Sigmoid colon (tissue), 7 donors: Measurements from ENCODE around the gene HS6ST2. TPM values are rescaled to one million over a fixed set of nuclear protein-coding genes. Genes with fewer than 3 reads are reported as not detected.
"Not testable (repeated sequence)": the region's sequence is repeated elsewhere in the genome, so short reads cannot be mapped to it uniquely, and the experiment has no call there.

ENCODE experiments used
- DNase-seq: peaks from one replicate; pipeline ENCODE4 v3.0.0-alpha.2; 2019
- H3K27ac ChIP-seq, 4 donors: fragments of 200-600 bp; sonication (generic); one replicate each; pipeline ENCODE4 v1.5.1; 2016 to 2019; ENCODE audit warnings: mild to moderate bottlenecking in 1 of 4
- H3K27me3 ChIP-seq, 3 donors: fragments of 200-600 bp; sonication (generic); one replicate each; pipeline ENCODE4 v1.5.1; 2019; ENCODE audit warnings: mild to moderate bottlenecking in 1 of 3
- H3K36me3 ChIP-seq, 4 donors: fragments of 200-600 bp; sonication (generic); one replicate each; pipeline ENCODE4 v1.5.1; 2016 to 2019
- H3K4me1 ChIP-seq, 4 donors: fragments of 200-600 bp; sonication (generic); one replicate each; pipeline ENCODE4 v1.5.1; 2017 to 2019
- H3K4me3 ChIP-seq, 4 donors: fragments of 200-600 bp; sonication (generic); one replicate each; pipeline ENCODE4 v1.5.1; 2017 to 2019; ENCODE audit warnings: mild to moderate bottlenecking in 2 of 4, moderate library complexity in 1 of 4
- H3K9me3 ChIP-seq, 4 donors: fragments of 200-600 bp in 3 of 4; sonication (generic) in 3 of 4; one replicate each; pipeline versions ENCODE4 v1.5.1 to v1.6.1; 2013 to 2019
- EP300 ChIP-seq, 4 donors: sonication (generic); formaldehyde crosslinking; IDR thresholded peaks; one replicate each; pipeline ENCODE4 v1.6.1; 2017; ENCODE audit warnings: antibody characterized with exemption in 4 of 4
- POLR2A ChIP-seq, 2 donors: fragments of 450-650 bp; IDR thresholded peaks; one replicate each; pipeline ENCODE4 v1.6.1; 2016; ENCODE audit warnings: antibody characterized with exemption in 2 of 2, mild to moderate bottlenecking in 2 of 2, moderate library complexity in 2 of 2
- POLR2AphosphoS5 ChIP-seq, 4 donors: sonication (generic); formaldehyde crosslinking; IDR thresholded peaks; one replicate each; pipeline ENCODE4 v1.6.1; 2017; ENCODE audit warnings: antibody characterized with exemption in 4 of 4
- WGBS, 2 donors: extraction: QIAGEN DNeasy Blood & Tissue Kit; methylation state at CpG; one replicate each; pipeline ENCODE4 v1.1.7; 2013; 5-methylcytosine and 5-hydroxymethylcytosine counted together
- intact Hi-C: fragments of 100-400 bp; cut with DNase I; formaldehyde crosslinking; loops from one replicate; pipeline ENCODE4 v1.15.1; 2023
- polyA plus RNA-seq, 3 donors: library from polyadenylated mRNA; stranded (reverse); fragments of 200-250 nt; gene quantifications; one replicate each; pipeline ENCODE4 v1.2.3, GENCODE V29; 2013
- total RNA-seq, 4 donors: library from RNA; depleted of rRNA; stranded (reverse); fragments of >200 nt; gene quantifications; one replicate each; pipeline ENCODE4 v1.1.0, GENCODE V29; 2016
- TF ChIP-seq, protein P1 (sequence below), 4 experiments: fragments of 450-650 bp in 3 of 4; fragments of 200-600 bp in 1 of 4; IDR thresholded peaks; one replicate each; pipeline ENCODE4 v1.5.1; 2016 to 2019; ENCODE audit warnings: antibody characterized with exemption in 4 of 4, mild to moderate bottlenecking in 3 of 4, moderate library complexity in 2 of 4
- donor health status: healthy with polysubstance abuse.
- donor health status: Bipolar disorder and iron deficiency.
- donor health status: healthy.

HS6ST2 gene
- total and polyA plus RNA-seq, 7 donors: under 0.01 to 0.82 (median 0.27) TPM; not detected in 1

DNA sequence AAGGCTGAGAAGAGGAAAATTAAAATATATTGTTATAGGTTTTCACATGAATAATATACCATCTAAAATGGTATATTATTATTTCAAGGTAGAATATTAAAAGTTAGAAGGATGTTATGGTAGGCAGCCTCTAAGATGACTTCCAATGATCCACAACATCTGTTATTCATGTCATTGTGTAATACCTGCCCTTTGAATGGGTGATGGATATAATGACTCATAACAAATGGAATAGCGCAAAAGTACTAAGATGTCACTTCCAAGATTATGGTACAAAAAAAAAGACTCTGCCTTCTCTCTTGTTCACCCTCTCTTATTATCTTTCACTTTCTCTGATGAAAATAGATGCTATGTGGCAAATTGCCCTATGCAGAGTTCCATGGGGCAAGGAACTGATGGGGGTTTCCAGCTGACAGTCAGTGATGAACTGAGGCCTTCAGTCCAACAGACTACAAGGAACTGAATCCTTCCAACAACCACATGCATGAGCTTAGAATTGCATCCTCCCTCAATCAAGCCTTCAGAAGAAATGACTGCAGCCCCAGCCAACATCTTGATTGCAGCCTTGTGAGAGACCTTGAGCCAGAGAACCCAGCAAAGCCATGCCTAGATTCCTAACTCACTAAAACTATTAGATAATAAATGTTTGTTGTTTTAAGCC is 57.7 kb downstream of the HS6ST2 start:
- intact Hi-C loops: no loop called here
- TF ChIP-seq POLR2AphosphoS5 (IDR thresholded peaks at IDR 0.05) (no peak), EP300 (IDR thresholded peaks at IDR 0.05) (no peak), POLR2A (IDR thresholded peaks at IDR 0.05) (no peak)
- TF ChIP-seq, protein P1, sequence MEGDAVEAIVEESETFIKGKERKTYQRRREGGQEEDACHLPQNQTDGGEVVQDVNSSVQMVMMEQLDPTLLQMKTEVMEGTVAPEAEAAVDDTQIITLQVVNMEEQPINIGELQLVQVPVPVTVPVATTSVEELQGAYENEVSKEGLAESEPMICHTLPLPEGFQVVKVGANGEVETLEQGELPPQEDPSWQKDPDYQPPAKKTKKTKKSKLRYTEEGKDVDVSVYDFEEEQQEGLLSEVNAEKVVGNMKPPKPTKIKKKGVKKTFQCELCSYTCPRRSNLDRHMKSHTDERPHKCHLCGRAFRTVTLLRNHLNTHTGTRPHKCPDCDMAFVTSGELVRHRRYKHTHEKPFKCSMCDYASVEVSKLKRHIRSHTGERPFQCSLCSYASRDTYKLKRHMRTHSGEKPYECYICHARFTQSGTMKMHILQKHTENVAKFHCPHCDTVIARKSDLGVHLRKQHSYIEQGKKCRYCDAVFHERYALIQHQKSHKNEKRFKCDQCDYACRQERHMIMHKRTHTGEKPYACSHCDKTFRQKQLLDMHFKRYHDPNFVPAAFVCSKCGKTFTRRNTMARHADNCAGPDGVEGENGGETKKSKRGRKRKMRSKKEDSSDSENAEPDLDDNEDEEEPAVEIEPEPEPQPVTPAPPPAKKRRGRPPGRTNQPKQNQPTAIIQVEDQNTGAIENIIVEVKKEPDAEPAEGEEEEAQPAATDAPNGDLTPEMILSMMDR (IDR thresholded peaks at IDR 0.05): no peak
- WGBS, 2 donors: 97 to 100% methylated on average over 1 of the region's 1 CpG
- no peak overlapping the region for H3K27ac ChIP-seq
- H3K9me3 ChIP-seq: no peaks in the 10 kb centered on the region
- no peak for DNase-seq
- no peak overlapping the region for H3K4me3 ChIP-seq
- no peaks in the 10 kb centered on the region for H3K4me1 ChIP-seq
- H3K36me3 ChIP-seq: no peaks in the 10 kb centered on the region
- no peaks in the 10 kb centered on the region for H3K27me3 ChIP-seq

DNA sequence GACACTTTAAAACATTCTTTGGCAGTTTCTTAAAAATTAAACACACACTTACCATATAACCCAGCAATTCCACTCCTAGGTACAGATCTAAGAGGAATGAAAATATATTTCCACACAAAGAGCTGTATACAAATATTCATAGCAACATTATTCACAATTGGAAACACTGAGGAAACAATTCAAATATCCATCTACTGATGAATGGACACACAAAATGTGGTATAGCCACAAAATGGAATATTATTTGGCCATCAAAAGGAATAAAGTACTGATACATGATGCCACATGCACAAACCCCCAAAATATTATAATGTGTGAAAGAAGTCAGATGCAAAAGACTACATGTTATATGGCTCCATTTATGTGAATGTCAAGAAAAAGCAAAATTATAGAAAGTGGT is 70.9 kb downstream of the HS6ST2 start:
- DNase-seq: no peak
- Histone ChIP-seq H3K4me1 (no peaks in the 10 kb centered on the region), H3K4me3 (no peak overlapping the region), H3K27me3 (no peaks in the 10 kb centered on the region), H3K36me3 (no peaks in the 10 kb centered on the region), H3K27ac (no peak overlapping the region), H3K9me3 (peaks cover 0 to 3% (median 0%) of the 10 kb centered on the region in 4 donors)
- TF ChIP-seq, protein P1 (IDR thresholded peaks at IDR 0.05): no peak
- intact Hi-C loops: no loop called here

DNA sequence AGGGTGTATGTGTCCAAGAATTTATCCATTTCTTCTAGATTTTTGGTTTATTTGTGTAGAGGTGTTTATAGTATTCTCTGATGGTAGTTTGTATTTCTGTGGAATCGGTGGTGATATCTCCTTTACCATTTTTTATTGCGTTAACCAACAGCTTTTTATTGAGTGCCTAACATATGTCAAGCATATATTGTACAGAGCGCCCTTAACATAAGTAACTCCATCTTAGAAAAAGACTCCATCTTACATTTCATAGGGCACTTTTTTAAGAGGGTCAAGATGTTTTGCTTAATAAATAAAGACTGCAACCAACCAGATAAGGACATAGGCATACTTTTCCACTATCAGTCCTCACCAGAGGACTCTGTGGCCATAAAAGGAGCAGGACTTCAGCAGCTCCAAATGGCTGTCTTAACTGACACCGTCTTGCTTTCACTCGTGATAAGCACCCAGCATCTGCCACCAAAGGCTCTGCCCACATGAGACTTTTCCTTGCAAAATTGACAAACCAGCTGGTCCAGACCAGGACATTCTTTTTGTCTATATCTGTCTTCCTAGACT is 75.0 kb downstream of the HS6ST2 start:
- intact Hi-C loops: no loop called here
- DNase-seq: no peak
- Histone ChIP-seq H3K4me1 (no peaks in the 10 kb centered on the region), H3K9me3 (no peaks in the 10 kb centered on the region), H3K27me3 (no peaks in the 10 kb centered on the region), H3K27ac (no peak overlapping the region), H3K36me3 (no peaks in the 10 kb centered on the region), H3K4me3 (no peak overlapping the region)
- TF ChIP-seq, protein P1 (IDR thresholded peaks at IDR 0.05): no peak
- no peak for TF ChIP-seq POLR2A (IDR thresholded peaks at IDR 0.05)
- no peak for TF ChIP-seq POLR2AphosphoS5 (IDR thresholded peaks at IDR 0.05)
- no peak for TF ChIP-seq EP300 (IDR thresholded peaks at IDR 0.05)
- WGBS, 2 donors: 88 to 95% methylated on average over 5 of the region's 5 CpGs

GRCh38 chrX:132880753-132881152 is 77.7 kb downstream of the HS6ST2 start:
- peaks cover 0 to 13% (median 2%) of the 10 kb centered on the region in 4 donors for H3K4me1 ChIP-seq
- WGBS, 2 donors: 87 to 95% methylated on average over 1 of the region's 2 CpGs
- intact Hi-C loops: not testable (repeated sequence)

GRCh38 chrX:132877954-132878536 is 80.4 kb downstream of the HS6ST2 start:
- DNase-seq: no peak
- Histone ChIP-seq H3K27me3 (no peaks in the 10 kb centered on the region), H3K4me1 (peaks cover 0 to 13% (median 2%) of the 10 kb centered on the region in 4 donors), H3K27ac (no peak overlapping the region), H3K36me3 (no peaks in the 10 kb centered on the region), H3K9me3 (no peaks in the 10 kb centered on the region), H3K4me3 (no peak overlapping the region)
- intact Hi-C loops: no loop called here
- WGBS, 2 donors: 60 to 72% methylated on average over 5 of the region's 5 CpGs
- TF ChIP-seq, protein P1 (IDR thresholded peaks at IDR 0.05): no peak
- TF ChIP-seq POLR2AphosphoS5 (IDR thresholded peaks at IDR 0.05) (no peak), POLR2A (IDR thresholded peaks at IDR 0.05) (no peak), EP300 (IDR thresholded peaks at IDR 0.05) (no peak)

More at GRCh38 chrX:132880753-132881152, 77.7 kb downstream of the HS6ST2 start:
- H3K9me3 ChIP-seq, H3K4me3 ChIP-seq, H3K27me3 ChIP-seq, H3K36me3 ChIP-seq, H3K27ac ChIP-seq, DNase-seq: not testable (repeated sequence)
